NCI-H2196 treated with DMSO at 0.1 percent for 48 hours (cell line): Measurements from ENCODE around the gene PMVK.
"Not testable (repeated sequence)": the region's sequence is repeated elsewhere in the genome, so short reads cannot be mapped to it uniquely, and the experiment has no call there.

Experiments
- DNase-seq: peaks from one replicate; lab custom pipeline; 2025; ENCODE audit not compliant: unreplicated experiment; lab: John Stamatoyannopoulos, UW

Gene PMVK

DNA sequence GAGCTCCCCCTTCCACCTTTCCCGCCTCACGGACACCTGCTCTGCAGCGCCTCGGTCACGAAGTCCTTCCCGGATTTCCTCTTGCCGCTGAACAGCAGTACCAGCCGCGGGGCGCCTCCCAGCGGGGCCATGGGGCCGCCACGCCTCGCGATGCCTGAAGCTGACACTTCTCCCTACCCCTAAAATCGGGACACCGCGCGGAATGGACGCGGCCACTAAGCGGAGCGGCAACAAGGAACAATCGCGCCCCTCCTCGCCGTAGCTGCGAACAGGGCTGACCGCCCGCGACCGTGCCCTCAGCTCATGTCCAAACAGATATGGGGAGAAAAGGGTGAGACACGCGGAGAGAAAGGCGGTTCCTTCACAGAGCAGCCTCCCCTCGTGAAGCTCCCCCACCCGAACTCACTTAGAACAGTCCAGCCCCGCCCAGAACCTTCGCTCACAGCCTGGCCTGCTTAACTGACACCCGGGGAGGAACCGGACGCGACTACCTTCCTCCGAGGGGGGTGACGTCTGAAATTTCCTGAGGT is at the start of gene PMVK:
TSS of gene PMVK (minus strand) at position 165 of the 530 bp plus-strand sequence. CDS start at position 131, 34 bp downstream.
- peak; percentile 97 for DNase-seq

DNA sequence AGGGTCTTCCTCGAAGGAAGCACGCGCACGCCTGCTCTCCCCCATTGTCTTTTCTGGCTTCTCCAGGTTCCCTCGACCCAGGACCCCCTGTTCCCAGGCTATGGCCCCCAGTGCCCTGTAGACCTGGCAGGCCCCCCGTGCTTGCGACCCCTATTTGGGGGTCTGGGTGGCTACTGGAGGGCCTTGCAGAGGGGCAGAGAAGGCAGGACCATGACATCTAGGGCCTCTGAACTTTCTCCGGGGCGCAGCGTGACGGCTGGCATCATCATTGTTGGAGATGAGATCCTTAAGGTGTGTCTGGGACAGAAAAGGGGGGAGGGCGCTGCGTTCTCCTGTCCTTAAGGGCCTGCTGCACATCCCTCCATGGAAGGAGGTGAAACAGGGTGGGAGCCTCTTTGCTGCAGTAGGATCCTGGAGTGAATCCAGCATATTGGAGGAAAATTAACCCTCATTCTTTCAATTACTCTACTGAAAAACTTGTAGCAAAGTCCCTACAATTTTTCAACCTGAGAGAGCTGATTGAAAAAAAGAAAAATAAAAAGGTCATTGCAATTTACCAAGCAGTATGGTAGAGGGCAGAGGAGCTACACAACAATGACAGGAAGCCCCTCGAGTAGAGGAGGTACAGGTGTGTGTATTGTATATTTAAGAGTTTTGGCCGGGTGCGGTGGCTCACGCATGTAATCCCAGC is 47.4 kb upstream of the PMVK start:
- DNase-seq, result no peak

DNA sequence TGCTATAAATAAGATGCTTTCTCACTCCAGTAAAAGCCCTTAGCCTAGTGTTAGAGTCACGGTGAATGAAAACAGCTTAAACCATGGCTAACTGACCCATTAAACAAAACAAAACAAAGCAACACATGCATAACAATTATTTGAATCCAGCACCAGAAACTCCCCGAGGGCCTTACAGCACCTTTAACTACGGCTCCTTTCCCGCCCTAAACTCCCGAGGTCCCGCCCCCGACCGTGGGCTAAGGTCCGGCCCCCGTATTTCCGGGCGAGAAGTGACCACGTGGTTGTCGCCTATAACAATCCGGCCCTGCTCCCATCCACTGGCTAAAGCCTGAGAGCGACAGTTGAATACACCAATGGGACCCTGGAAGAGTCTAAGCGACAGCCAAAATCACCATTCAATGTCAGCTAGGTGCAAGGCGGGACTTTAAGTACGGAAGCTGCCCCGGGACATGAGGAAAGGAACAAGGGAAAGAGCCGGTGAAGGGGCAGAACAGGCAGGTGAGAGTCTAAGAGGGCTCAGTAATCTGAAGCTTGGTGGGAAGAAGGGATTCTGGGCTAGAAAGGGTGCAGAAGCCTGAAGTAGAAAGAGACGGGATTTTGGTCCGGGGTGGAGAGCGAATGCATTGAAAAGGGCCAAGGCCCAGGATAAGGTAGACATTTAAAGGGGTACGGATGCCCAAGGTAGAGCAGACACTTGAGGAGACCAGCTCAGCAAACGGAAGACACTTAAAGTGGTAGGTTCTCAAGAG is 46.6 kb upstream of the PMVK start, which contains the start of gene FLAD1:
TSS of gene FLAD1 (plus strand) at position 448 of the 752 bp plus-strand sequence. CDS start 351 bp downstream, outside the sequence.
- DNase-seq, result peak; percentile 99

DNA sequence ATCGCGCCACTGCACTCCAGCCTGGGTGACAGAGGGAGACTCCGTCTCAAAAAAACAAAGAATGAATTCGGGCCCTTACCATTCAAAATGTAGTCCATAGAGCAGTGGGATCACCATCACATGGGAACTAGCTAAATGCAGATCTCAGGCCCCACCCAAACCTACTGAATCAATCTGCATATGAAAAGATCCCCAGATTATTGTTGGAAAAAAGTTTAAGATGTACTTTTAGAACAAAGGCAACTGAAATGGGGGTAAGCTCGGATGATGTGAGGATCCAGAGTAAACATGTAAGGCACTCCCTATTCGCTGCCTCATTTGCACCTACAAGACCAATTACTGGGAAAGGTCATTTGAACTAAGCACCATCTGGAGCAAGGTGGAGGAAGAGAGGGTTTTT is 45.8 kb upstream of the PMVK start:
- DNase-seq, result no peak

DNA sequence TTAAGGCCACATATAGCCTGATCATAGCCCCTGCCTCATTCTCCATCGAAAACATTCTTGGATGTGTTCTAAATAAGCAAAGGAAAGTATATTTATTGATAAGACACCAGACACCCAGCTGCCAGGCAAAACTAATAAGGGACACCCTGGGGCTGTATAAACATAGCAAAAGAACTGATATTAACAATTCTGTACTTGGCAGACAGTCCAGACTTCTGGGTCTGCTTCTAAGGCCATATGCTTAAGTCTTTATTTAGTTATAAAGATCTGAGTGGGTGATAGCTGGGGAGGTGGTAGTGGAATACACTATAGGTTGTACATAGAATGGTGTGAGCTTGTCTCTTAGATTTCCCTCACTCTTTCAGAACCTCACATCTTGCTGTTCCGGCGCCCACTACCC is 41.8 kb upstream of the PMVK start:
- no peak for DNase-seq

DNA sequence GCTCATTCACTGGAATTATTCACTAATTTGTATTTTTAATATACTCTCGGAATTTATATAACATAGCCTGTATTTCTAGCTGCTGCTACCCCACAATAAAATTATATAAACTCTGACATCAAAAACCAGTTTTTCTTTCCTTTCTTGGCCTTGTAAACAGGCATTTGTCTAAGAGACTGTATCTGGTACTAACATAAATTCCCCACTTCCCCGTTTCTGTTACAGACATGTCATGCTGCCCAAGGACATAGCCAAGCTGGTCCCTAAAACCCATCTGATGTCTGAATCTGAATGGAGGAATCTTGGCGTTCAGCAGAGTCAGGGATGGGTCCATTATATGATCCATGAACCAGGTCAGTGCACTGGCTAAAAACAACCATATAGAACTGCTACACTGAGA is 41.2 kb upstream of the PMVK start:
- not testable (repeated sequence) for DNase-seq

DNA sequence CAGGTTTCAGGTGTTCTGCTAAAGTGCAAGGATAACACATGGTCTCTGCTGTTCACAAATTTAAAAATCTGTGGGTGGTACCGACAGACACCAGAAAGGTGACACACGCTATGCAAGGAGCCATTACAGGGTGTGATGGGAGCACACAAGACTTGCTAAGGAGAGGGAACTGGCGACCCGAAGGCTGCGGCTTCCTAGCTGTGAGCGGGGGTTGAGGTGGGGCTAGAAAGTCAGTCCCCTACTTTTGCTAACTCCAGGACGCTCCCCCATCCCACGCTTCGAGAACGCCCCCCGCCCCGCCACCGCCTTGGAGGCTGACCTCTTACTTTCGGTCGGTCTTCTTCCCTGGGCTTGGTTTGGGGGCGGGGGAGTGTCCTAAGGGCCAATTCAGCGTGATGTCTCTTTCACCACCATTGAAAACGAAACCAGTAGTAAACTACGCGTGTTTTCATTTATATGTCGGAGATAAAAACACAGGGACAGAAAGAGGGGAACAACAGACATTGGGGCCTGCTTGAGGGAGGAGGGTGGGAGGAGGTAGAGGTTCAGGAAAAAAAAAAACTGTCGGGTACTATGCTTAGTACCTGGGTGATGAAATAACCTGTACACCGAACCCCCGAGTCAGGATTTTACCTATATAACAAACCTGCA is 39.0 kb upstream of the PMVK start:
- no peak for DNase-seq

DNA sequence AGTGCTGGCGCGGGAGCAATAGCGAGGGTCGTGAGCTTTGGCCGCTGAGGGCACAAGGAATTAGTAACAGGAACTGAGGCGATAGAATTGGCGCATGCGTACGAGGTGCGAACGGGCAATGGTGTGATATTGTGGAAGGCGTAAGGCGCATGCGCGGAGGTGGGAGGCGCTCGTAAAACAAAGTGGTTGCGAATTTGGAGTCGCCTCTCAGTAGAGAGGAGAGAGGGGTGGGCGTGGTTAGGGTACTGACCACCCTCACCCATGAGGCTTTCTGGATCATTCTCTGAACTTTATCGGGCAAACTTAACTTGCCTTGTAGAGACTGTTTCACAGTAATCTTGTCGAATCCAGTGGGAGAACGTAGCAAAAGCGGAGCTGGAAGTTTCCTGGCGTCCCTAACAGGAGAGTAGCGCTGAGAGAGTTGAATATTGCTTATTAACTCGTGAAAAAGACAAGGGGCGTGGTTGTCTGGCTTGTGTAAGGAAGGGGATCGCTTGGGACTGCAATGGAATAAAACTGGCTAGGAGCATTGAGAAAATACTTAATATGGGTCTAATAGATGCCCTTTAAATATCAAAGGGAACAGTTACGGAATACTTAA is 38.4 kb upstream of the PMVK start:
- DNase-seq, result peak; percentile 94

DNA sequence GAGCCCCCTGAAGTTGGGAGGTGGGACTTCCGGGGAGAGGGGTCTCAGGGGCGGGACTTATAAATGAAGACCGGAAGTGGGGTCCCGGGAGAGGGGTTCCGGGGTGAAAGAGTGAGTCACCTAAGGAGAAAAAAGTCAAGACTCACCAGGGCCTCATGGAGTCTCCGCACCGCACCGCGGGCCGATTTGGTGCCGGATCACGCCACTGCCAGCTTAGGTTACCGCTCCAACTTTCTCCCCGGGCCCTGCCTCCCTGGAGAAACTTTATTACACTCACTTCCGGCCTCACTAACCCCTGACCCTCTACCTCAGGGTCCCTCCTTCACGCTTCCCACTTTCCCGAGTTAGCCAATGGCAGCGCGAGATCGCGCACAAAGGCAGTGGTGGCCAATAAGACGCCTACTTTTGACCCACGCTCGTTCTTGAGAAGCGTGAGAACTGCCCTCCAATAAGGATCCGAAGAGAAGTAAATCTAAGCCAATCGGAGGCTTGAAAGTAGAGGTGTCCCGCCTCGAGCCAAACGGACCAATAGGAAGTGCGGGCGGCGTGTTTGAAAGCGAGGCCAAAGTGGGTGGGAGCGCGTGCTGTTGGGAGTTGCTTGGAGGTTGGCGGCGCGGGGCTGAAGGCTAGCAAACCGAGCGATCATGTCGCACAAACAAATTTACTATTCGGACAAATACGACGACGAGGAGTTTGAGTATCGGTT is 37.7 kb upstream of the PMVK start, which contains the start of gene CKS1B:
TSS of gene CKS1B (plus strand) at position 580 of the 706 bp plus-strand sequence. CDS start at position 645, 65 bp downstream.
- peak; percentile 99 for DNase-seq

DNA sequence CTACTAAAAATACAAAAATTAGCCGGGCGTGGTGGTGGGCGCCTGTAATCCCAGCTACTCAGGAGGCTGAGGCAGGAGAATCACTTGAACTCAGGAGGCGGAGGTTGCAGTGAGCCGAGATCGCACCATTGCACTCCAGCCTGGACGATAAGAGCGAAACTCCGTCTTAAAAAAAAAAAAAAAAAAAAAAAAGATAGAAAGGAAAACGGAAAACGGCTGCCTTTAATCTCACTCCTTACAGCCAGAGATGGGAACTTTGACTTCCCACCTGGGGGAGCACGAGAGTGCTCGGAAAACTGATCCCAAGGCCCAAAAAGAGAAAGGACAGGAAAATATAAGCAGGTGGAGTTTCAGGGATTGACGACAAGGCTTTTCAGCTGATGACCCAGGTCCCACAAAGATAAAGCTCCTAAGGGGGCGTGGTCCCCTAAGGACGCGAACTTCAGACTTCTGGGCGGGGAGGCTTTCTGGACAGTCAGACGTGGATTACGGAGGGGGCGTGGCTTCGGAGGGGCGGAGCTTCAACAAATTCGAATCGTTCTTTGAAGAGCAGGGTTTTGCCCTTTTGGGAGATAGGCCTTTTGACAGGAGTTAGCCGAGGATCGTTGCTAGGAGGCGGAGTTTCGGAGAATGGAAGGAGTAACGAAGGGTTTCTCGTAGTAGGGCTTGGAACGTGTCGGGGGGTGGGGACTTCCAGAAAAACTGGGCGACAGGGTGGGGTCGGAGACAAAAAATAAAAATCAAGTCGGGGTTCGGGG is 37.0 kb upstream of the PMVK start:
- DNase-seq, result peak; percentile 89

DNA sequence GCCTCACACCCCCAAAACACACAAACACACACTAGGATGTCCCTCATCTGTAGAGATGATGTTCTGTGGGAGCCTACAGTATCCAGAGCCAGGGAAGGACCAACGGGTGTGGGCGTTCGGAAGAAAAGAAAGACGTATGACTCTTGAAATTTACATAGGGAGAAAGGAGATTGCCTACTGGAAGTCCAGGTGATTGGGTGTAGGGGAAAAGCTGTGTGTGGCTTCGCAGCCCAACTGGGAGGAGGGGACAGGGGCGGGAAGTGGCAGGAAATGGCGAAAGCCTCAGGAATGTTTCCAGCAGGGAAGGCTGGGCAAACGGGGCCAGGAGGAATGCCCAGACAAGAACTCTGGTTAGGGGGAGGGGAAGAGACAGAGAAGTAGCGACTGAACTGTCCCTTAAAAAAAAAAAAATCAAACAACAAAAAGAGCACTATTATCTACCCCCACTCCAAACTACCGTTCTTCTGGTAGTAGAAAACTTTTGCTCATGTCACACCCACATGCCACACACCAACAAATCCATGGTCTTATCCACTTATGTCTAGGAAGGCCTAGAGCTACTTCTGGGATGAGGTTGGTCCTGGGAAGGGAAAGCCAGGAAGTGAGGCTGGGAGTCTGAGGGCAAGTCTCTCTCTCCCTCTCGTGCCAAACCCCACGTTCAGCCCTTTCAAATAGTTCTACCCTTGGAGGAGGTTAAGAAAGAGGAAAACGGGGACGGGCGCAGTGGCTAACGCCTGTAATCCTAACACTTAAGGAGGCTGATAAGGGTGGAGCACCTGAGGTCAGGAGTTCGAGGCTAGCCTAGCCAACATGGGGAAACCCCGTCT is 36.2 kb upstream of the PMVK start:
- DNase-seq, result peak; percentile 35

DNA sequence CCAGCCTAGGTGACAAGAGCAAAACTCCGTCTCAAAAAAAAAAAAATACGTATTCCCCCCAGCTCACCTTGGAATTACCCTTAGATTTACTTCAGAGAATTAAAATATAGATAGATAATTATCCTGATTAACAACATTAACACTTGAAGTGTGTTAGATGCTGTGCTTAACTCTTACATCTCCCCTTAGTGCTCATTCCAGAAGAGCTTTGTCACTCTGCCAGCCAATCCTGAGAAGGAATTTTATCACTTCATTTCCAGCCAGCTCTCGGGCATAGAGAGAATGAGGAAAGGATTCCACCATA is 35.6 kb upstream of the PMVK start:
- no peak for DNase-seq

DNA sequence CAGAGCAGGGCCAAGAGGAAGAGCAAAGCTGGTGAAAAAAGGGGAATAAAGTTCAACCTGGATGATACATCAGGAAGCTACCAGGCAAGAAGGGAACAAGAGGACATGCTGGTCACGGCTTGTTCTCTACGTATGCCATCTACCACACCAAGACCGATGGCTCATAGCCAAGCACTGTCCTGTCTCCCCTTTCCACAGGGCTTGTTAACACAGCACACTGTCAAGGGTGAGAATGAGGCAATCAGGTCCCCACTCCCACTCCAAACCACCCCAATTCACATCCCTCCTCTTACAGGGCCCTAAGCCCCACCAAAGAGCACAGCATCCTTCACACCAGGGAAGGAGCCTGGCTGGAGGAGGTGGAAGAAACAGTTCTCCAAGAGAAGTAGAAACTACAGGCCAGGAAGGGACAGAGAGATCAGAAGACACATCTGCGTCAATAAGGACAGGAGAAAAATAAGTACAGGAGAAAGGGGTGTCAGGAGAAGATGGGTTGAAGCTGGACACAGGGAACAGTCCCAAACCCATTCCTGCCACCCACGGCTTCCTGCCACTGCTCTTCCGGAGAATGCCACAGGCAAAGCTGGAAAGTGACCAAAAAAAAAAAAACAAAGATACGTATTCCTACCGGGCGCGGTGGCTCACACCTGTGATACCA is 35.0 kb upstream of the PMVK start:
- no peak for DNase-seq

DNA sequence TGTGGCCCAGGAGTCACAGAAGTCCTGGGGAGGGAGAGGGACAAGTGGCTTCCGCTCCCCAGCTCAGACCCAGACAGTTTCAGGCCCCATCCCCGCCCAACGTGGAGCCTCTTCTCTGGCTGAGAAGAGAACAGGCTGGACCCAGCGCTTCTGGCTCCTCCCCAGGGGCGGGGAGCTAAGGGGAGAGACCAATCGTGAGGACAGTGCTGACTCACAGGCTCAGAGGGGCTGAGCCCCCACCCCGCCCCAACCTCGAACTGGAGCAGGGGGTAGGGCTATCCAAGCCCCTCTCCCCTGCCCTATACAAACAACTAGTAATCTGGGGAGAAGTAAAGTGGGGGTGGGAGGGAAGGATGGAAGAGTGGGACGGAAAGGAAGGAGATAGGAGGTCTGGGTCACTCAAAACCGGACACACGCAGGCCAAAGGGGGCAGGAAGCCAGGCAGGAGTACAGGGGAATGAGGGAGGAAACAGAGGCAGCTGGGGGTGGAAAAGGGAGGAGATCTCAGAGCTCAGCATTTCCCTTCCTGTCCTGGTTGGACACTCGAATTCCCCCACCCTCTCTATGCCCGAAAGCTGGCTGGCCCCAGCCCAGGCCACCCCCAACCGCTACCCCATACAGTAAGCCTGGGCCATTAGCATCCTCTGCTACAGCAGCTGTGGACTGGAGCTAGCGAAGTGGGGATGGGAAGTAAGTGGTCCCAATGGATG is 34.3 kb upstream of the PMVK start, which contains the start of gene SHC1:
TSS of gene SHC1 (minus strand) at position 117 of the 710 bp plus-strand sequence. CDS start 221 bp downstream, outside the sequence.
- DNase-seq, result peak; percentile 69

DNA sequence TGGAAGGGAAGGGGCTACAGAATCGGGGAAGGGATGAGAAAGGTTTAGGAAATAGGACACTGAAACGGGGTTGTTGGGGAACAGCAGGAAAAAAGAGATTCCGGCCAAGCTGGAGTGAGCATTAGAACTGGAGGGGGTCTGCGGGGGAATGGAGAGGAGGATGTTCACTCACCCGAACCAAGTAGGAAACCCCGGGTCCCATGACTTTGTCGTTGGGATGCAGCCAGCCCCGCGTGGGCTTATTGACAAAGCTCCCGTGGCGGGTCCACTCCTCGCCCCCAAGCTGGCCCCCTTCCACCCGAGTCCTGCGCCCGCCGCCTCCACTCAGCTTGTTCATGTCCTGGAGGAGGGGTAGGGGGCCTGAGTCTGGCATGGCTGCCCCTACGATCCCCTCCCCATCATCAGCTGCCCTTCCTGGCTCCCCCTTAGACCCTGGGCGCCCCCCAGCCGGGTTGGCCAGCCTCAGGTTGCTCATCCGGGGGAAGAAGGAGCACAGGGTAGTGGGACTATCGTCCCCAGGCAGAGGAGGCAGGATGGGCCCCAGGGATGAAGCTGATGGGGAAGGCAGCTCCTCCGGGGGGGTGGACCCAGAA is 33.4 kb upstream of the PMVK start:
- DNase-seq, result no peak

DNA sequence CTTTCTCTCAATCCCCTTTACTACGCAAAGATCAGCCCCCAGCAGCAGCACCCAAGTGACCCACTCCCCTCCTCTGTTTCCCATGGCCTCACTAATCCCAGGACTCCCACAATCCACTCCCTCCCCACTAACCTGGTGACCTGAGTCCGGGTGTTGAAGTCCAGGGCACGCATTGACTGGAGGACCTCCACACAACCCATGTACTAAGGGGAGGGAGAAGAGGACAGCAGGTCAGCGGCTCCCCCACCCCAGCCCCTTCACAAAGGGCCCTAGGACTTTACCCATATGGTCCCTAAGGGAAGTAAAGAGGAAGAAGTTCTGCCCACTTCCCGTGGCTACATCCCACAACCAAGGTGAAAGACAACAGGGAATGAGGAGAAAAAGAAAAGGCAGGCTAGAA is 32.7 kb upstream of the PMVK start:
- DNase-seq, result no peak

DNA sequence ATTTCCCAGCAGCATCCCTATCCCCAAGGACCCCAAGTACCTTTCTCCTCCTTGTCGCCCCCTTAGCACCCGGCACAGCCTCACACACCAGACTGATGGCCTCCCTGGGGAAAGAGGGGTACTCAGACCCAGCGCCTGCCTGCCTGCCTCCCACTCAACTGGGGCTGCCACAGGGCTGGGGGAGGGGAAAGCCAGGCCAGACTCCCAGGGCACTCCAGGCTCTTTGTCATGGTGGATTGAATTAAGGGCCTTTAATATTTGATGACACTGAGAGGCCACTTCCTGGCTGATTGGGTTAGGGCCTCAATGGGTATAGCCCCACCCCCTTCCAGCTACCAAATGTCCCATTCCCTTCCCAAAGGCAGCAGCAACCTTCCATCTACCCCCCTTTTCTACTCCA is 32.2 kb upstream of the PMVK start:
- no peak for DNase-seq
